ENCODE measurements around the gene ALK. TPM values are rescaled to one million over a fixed set of nuclear protein-coding genes. Genes with fewer than 3 reads are reported as not detected.

The ALK gene
- polyA plus RNA-seq, 2 of the 4 experiments (the other 2 are of a cell fraction), result not detected

DNA sequence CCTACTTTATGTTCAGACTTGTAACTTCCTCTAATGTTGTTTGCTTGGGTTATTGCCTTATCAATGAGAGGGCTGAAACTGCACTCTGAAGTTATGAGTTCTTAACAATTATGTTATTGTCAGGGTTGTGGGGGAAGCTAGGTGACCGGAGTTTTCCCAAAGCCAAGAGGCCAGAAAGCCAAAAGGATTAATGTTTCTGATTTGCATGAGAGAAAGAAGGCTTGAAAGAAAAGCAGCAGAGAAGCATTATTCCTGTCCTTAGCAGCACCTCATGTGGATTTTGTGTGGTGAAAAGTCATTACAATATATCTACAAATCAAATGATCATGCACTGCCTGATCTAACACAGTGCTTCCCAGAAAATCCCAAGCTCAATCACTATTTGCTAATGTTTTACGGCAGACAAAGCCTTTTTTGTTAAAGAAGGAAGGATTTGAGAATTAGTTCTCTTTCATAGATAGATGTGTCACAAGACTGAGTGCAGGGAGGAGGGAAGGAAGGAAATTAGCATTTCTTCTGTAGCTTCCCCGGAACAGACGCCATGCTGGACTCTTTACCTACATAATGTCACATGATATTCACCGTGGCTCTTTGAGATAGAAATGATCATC is 203.2 kb downstream of the ALK start:
- no peak overlapping the region for H3K4me3 ChIP-seq
- TF ChIP-seq NPAS2 (CRISPR knock-in tag; IDR thresholded peaks at IDR 0.05; ENCODE audit: borderline replicate concordance), result no peak
- TF ChIP-seq FOSL2 (IDR thresholded peaks at IDR 0.05), result no peak
- no peak for TF ChIP-seq FOSL2 (CRISPR knock-in tag; IDR thresholded peaks at IDR 0.05)
- no peak for TF ChIP-seq EHF (CRISPR knock-in tag; IDR thresholded peaks at IDR 0.05)
- no peak for TF ChIP-seq FOSB (CRISPR knock-in tag; IDR thresholded peaks at IDR 0.05)
- TF ChIP-seq CHD4 (IDR thresholded peaks at IDR 0.05; ENCODE audit: borderline replicate concordance), result no peak
- TF ChIP-seq, protein P1, sequence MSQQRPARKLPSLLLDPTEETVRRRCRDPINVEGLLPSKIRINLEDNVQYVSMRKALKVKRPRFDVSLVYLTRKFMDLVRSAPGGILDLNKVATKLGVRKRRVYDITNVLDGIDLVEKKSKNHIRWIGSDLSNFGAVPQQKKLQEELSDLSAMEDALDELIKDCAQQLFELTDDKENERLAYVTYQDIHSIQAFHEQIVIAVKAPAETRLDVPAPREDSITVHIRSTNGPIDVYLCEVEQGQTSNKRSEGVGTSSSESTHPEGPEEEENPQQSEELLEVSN (IDR thresholded peaks at IDR 0.05; ENCODE audit: borderline replicate concordance, low read depth), result no peak
- no peak for TF ChIP-seq NFE2L2 (conservative IDR thresholded peaks at IDR 0.05; ENCODE audit: low read length)
- no peak for ATAC-seq
- FAIRE-seq, result no peak
- ChIA-PET CTCF (interaction anchor here (0.8 kb wide), 1 partner anchor 10 kb away, joined by 3 read pairs; no protein-coding TSS in a partner anchor), POLR2A (no interaction called here)
- no peak overlapping the region for H3K27ac ChIP-seq
- DNase-seq (ENCODE audit: low read depth in 1 of 2, low spot score in 1 of 2), result no peak
- H3K4me2 ChIP-seq, result no peak overlapping the region
- WGBS (ENCODE audit: missing lambda C conversion rate), result 54% methylated on average over 5 of the region's 5 CpGs
- H3K9me3 ChIP-seq, result no peaks in the 10 kb centered on the region
- H3K4me1 ChIP-seq, result peaks cover 2% of the 10 kb centered on the region; the same call in 2 of the 3 replicates

DNA sequence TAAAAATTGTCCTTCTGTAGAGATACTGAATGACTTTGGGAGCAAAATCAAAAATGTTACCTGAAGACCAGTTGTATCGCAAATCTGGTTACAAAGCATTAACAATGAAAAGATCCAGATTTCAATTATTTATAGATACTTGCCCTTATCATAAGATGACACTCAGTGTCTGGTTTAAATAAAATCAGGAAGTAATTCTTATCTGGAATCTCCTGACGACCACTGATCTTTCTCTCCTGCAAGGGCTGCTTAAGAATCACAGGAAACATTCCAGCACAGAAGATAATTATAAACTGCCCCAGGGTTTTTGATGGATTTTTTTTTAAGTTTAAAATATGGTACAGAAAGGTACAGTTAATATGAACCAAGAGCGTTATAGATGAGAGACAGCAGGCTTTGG is 205.7 kb downstream of the ALK start:
- Histone ChIP-seq H3K4me3 (no peak overlapping the region), H3K9me3 (no peaks in the 10 kb centered on the region), H3K27ac (no peak overlapping the region), H3K4me2 (no peak overlapping the region), H3K4me1 (no peaks in the 10 kb centered on the region)
- ATAC-seq, result no peak
- no peak for FAIRE-seq
- CTCF ChIA-PET, result interaction anchor here (1.0 kb wide), 1 partner anchor 22 kb away, joined by 3 read pairs; no protein-coding TSS in a partner anchor
- POLR2A ChIA-PET, result no interaction called here
- no peak for TF ChIP-seq CHD2 (IDR thresholded peaks at IDR 0.05; ENCODE audit: low read length, partially characterized antibody)
- TF ChIP-seq, protein P2, sequence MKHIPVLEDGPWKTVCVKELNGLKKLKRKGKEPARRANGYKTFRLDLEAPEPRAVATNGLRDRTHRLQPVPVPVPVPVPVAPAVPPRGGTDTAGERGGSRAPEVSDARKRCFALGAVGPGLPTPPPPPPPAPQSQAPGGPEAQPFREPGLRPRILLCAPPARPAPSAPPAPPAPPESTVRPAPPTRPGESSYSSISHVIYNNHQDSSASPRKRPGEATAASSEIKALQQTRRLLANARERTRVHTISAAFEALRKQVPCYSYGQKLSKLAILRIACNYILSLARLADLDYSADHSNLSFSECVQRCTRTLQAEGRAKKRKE (CRISPR knock-in tag; IDR thresholded peaks at IDR 0.05; ENCODE audit: low read depth), result no peak
- DNase-seq (ENCODE audit: low read depth in 1 of 2, low spot score in 1 of 2), result no peak
- 34% methylated on average over 3 of the region's 3 CpGs for WGBS (ENCODE audit: missing lambda C conversion rate)

DNA sequence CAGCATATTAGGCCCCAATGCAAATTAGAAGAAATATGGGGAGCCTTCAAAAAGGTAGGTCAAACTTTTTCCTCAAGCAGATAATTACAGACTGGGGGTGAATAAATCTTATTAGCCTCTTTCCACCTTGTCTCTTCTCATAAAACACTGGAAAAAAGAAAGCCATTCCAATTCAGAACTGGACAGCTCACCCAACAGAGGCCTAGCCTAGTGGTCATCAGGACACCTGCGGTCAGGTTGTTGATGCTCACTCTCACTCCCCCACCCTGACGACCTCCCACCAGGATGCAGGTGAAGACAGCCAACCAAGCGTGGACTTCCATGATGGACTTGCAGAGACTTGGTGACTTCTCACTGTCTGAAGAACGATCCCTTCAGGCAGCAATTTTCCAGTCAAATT is 207.1 kb downstream of the ALK start:
- POLR2A ChIA-PET, result no interaction called here

More for the DNA sequence above, 207.1 kb downstream of the ALK start:
- DNase-seq (ENCODE audit: low read depth in 1 of 2, low spot score in 1 of 2) (no peak), FAIRE-seq (no peak), ATAC-seq (no peak)
- WGBS (ENCODE audit: missing lambda C conversion rate), result 35% methylated on average over 4 of the region's 4 CpGs
- Histone ChIP-seq H3K4me2 (no peak overlapping the region), H3K4me1 (no peaks in the 10 kb centered on the region), H3K9me3 (no peaks in the 10 kb centered on the region), H3K4me3 (no peak overlapping the region), H3K27ac (no peak overlapping the region)
- CTCF ChIA-PET, result no interaction called here
- TF ChIP-seq HOXA7 (CRISPR knock-in tag; IDR thresholded peaks at IDR 0.05), result no peak
- TF ChIP-seq, protein P3, sequence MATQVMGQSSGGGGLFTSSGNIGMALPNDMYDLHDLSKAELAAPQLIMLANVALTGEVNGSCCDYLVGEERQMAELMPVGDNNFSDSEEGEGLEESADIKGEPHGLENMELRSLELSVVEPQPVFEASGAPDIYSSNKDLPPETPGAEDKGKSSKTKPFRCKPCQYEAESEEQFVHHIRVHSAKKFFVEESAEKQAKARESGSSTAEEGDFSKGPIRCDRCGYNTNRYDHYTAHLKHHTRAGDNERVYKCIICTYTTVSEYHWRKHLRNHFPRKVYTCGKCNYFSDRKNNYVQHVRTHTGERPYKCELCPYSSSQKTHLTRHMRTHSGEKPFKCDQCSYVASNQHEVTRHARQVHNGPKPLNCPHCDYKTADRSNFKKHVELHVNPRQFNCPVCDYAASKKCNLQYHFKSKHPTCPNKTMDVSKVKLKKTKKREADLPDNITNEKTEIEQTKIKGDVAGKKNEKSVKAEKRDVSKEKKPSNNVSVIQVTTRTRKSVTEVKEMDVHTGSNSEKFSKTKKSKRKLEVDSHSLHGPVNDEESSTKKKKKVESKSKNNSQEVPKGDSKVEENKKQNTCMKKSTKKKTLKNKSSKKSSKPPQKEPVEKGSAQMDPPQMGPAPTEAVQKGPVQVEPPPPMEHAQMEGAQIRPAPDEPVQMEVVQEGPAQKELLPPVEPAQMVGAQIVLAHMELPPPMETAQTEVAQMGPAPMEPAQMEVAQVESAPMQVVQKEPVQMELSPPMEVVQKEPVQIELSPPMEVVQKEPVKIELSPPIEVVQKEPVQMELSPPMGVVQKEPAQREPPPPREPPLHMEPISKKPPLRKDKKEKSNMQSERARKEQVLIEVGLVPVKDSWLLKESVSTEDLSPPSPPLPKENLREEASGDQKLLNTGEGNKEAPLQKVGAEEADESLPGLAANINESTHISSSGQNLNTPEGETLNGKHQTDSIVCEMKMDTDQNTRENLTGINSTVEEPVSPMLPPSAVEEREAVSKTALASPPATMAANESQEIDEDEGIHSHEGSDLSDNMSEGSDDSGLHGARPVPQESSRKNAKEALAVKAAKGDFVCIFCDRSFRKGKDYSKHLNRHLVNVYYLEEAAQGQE (IDR thresholded peaks at IDR 0.05), result peak; percentile 70; the same call in 1 of the 2 replicates
- TF ChIP-seq, protein P4, sequence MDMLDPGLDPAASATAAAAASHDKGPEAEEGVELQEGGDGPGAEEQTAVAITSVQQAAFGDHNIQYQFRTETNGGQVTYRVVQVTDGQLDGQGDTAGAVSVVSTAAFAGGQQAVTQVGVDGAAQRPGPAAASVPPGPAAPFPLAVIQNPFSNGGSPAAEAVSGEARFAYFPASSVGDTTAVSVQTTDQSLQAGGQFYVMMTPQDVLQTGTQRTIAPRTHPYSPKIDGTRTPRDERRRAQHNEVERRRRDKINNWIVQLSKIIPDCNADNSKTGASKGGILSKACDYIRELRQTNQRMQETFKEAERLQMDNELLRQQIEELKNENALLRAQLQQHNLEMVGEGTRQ (IDR thresholded peaks at IDR 0.05), result no peak

All from A549 (cell line).